GM10248 (cell line): Measurements from ENCODE around the gene PARP15.

ENCODE experiments used
- CTCF ChIA-PET: fragments of 300-600 bp; sonication (Branson Sonifier 250); formaldehyde crosslinking; extraction: SDS; loops from one replicate; lab custom pipeline; 2021; ENCODE audit warnings: antibody characterized with exemption; lab: Yijun Ruan, JAX
- POLR2A ChIA-PET: fragments of 350-650 bp; sonication (Branson Sonifier 250); formaldehyde crosslinking; extraction: SDS; loops from one replicate; lab custom pipeline; 2020; ENCODE audit warnings: antibody characterized with exemption; lab: Yijun Ruan, JAX
- DNase-seq: peaks from one replicate; pipeline ENCODE4 v3.0.0; 2012; ENCODE audit errors: extremely low spot score
- CTCF ChIP-seq: IDR thresholded peaks from 2 replicates; pipeline ENCODE4 v1.5.1; 2012; ENCODE audit warnings: mild to moderate bottlenecking, low read depth; ENCODE audit errors: extremely low read depth, missing control alignments, control extremely low read depth

PARP15 gene

GRCh38 chr3:122538956-122539490 lies 38.4 kb upstream of the PARP15 start:
- TF ChIP-seq CTCF: no peak
- ChIA-PET POLR2A (no interaction called here), CTCF (no interaction called here)
- DNase-seq: no peak

GRCh38 chr3:122546151-122546550 lies 31.3 kb upstream of the PARP15 start:
- ChIA-PET CTCF (interaction anchor here (0.8 to 1.9 kb wide), 6 partner anchors 12 to 133 kb away, joined by 3 to 7 read pairs (median 3); partner anchors contain the start of gene KPNA1), POLR2A (no interaction called here)
- no peak for TF ChIP-seq CTCF
- no peak for DNase-seq

- ChIA-PET CTCF (interaction anchor here (1.0 to 2.6 kb wide), 4 partner anchors 12 to 132 kb away, joined by 3 to 15 read pairs (median 6); partner anchors contain the start of gene PARP14), POLR2A (no interaction called here)
- no peak for DNase-seq
Observed at GRCh38 chr3:122548076-122548475, 29.4 kb upstream of the PARP15 start.

GRCh38 chr3:122548619-122549018 lies 28.8 kb upstream of the PARP15 start:
- DNase-seq: no peak
- ChIA-PET POLR2A (interaction anchor here (0.6 kb wide), 1 partner anchor 190 kb away, joined by 3 read pairs; no protein-coding TSS in a partner anchor), CTCF (interaction anchor here (1.0 to 2.6 kb wide), 4 partner anchors 11 to 131 kb away, joined by 3 to 15 read pairs (median 6); partner anchors contain the start of gene PARP14)
- TF ChIP-seq CTCF: no peak

More at GRCh38 chr3:122548076-122548475, 29.4 kb upstream of the PARP15 start:
- no peak for TF ChIP-seq CTCF

- CTCF ChIA-PET: interaction anchor here (1.0 to 1.3 kb wide), 3 partner anchors 11 to 126 kb away, joined by 3 to 4 read pairs (median 3); partner anchors contain the start of genes DTX3L and PARP9
- no peak for TF ChIP-seq CTCF
- POLR2A ChIA-PET: no interaction called here
- no peak for DNase-seq
Observed at GRCh38 chr3:122553171-122553570, 24.3 kb upstream of the PARP15 start.

- DNase-seq: no peak
- no peak for TF ChIP-seq CTCF
- POLR2A ChIA-PET: no interaction called here
- CTCF ChIA-PET: interaction anchor here (0.9 to 10.1 kb wide), 5 partner anchors 14 to 122 kb away, joined by 3 to 146 read pairs (median 4); partner anchors contain the start of genes KPNA1 and PARP14
Observed at GRCh38 chr3:122555275-122556071, 22.0 kb upstream of the PARP15 start.
